ENCODE data around the gene KDM2B. TPM values are rescaled to one million over a fixed set of nuclear protein-coding genes. Genes with fewer than 3 reads are reported as not detected.

Gene KDM2B
- total RNA-seq, 2 donors from 2014 or later = 35.9 to 60.1 TPM

DNA sequence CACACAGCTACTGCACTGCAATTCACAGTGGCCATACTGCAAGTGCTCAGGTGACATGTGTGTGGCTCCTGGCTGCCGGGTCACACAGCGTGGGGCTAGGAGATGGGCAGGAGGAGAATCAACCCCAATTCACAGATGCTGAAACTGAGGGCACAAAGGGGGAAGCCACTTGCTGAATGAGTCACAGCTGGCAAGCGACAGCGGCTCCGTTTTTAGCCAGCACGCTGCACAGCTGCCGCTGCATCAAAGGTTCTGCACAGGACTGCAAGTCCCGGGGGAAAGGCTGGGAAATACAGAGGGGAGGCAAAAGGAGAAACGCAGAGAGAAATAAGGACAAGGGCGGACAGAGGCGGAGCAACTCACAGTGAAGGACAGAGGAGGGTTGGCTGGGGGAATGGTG lies 57.9 kb downstream of the KDM2B start:
- peaks cover 3 to 14% of the 10 kb centered on the region in 2 donors for H3K4me1 Mint-ChIP-seq (ENCODE audit: low read depth in 2 of 2)
- H3K27ac Mint-ChIP-seq = no peak overlapping the region
- ATAC-seq (peak in 1 of 2 donors; percentile 15), DNase-seq (ENCODE audit: low spot score) (no peak)
- H3K27me3 Mint-ChIP-seq = no peaks in the 10 kb centered on the region
- no peak overlapping the region for H3K4me3 Mint-ChIP-seq
- H3K36me3 Mint-ChIP-seq = no peaks in the 10 kb centered on the region
- no peaks in the 10 kb centered on the region for H3K9me3 Mint-ChIP-seq

GRCh38 chr12:121520586-121521086 lies 60.2 kb downstream of the KDM2B start:
- no peak for ATAC-seq
- DNase-seq (ENCODE audit: low spot score) = no peak
- no peaks in the 10 kb centered on the region for H3K36me3 Mint-ChIP-seq

GRCh38 chr12:121520119-121520518 lies 60.7 kb downstream of the KDM2B start:
- Mint-ChIP-seq H3K9me3 (no peaks in the 10 kb centered on the region), H3K4me3 (no peak overlapping the region), H3K36me3 (no peaks in the 10 kb centered on the region), H3K27ac (no peak overlapping the region), H3K27me3 (no peaks in the 10 kb centered on the region), H3K4me1 (ENCODE audit: low read depth in 2 of 2) (peaks cover 8 to 19% of the 10 kb centered on the region in 2 donors)
- ATAC-seq = no peak
- no peak for DNase-seq (ENCODE audit: low spot score)

More at GRCh38 chr12:121520586-121521086, 60.2 kb downstream of the KDM2B start:
- Mint-ChIP-seq H3K27me3 (no peaks in the 10 kb centered on the region), H3K27ac (no peak overlapping the region), H3K9me3 (no peaks in the 10 kb centered on the region), H3K4me3 (no peak overlapping the region), H3K4me1 (ENCODE audit: low read depth in 2 of 2) (peaks cover 5 to 17% of the 10 kb centered on the region in 2 donors)

DNA sequence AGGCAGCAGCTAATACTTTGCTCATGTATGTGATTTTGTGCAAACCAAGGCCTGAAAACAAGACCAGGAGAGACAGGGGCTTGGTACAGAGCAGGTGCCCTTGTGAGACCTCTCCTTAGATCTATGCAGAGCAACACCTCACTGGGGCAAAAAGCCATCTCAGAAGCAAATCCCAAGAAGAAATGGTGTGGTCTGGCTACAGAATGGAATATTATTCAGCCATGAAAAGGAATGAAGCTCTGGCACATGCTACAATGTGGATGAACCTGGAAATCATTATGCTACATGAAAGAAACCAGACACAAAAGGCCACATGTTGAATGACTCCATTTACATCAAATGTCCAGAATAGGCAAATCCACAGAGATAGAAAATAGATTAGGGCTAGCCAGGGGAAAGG lies 61.6 kb downstream of the KDM2B start:
- H3K4me3 Mint-ChIP-seq = no peak overlapping the region
- no peak overlapping the region for H3K27ac Mint-ChIP-seq
- H3K4me1 Mint-ChIP-seq (ENCODE audit: low read depth in 2 of 2) = peaks cover 12 to 22% of the 10 kb centered on the region in 2 donors
- no peaks in the 10 kb centered on the region for H3K27me3 Mint-ChIP-seq
- H3K9me3 Mint-ChIP-seq = no peaks in the 10 kb centered on the region
- DNase-seq (ENCODE audit: low spot score) = no peak
- H3K36me3 Mint-ChIP-seq = no peaks in the 10 kb centered on the region
- ATAC-seq = no peak

- H3K4me1 Mint-ChIP-seq (ENCODE audit: low read depth in 2 of 2) = peaks cover 15 to 26% of the 10 kb centered on the region in 2 donors
- H3K27me3 Mint-ChIP-seq = no peaks in the 10 kb centered on the region
- DNase-seq (ENCODE audit: low spot score) (no peak), ATAC-seq (no peak)
- H3K4me3 Mint-ChIP-seq = no peak overlapping the region
- H3K36me3 Mint-ChIP-seq = no peaks in the 10 kb centered on the region
- no peak overlapping the region for H3K27ac Mint-ChIP-seq
- no peaks in the 10 kb centered on the region for H3K9me3 Mint-ChIP-seq
Measured at GRCh38 chr12:121518656-121519055, 62.2 kb downstream of the KDM2B start.

GRCh38 chr12:121516437-121517011 lies 64.3 kb downstream of the KDM2B start:
- no peak for DNase-seq (ENCODE audit: low spot score)
- Mint-ChIP-seq H3K4me3 (no peak overlapping the region), H3K27ac (no peak overlapping the region), H3K27me3 (no peaks in the 10 kb centered on the region), H3K4me1 (ENCODE audit: low read depth in 2 of 2) (peaks cover 17 to 18% of the 10 kb centered on the region in 2 donors), H3K36me3 (no peaks in the 10 kb centered on the region), H3K9me3 (no peaks in the 10 kb centered on the region)
- no peak for ATAC-seq

- Mint-ChIP-seq H3K4me1 (ENCODE audit: low read depth in 2 of 2) (peaks cover 17 to 18% of the 10 kb centered on the region in 2 donors), H3K9me3 (no peaks in the 10 kb centered on the region), H3K27me3 (no peaks in the 10 kb centered on the region), H3K27ac (peak overlapping the region; percentile 63 to 85), H3K36me3 (no peaks in the 10 kb centered on the region), H3K4me3 (no peak overlapping the region)
- ATAC-seq (no peak), DNase-seq (ENCODE audit: low spot score) (no peak)
Measured at GRCh38 chr12:121515615-121516014, 65.2 kb downstream of the KDM2B start.

GRCh38 chr12:121514184-121514742 lies 66.6 kb downstream of the KDM2B start:
- no peaks in the 10 kb centered on the region for H3K9me3 Mint-ChIP-seq
- peak; percentile 25 to 54 for ATAC-seq
- H3K4me3 Mint-ChIP-seq = no peak overlapping the region
- H3K36me3 Mint-ChIP-seq = no peaks in the 10 kb centered on the region
- DNase-seq (ENCODE audit: low spot score) = no peak
- H3K27ac Mint-ChIP-seq = peak overlapping the region; percentile 63 to 82
- H3K27me3 Mint-ChIP-seq = no peaks in the 10 kb centered on the region
- peaks cover 13 to 15% of the 10 kb centered on the region in 2 donors for H3K4me1 Mint-ChIP-seq (ENCODE audit: low read depth in 2 of 2)

DNA sequence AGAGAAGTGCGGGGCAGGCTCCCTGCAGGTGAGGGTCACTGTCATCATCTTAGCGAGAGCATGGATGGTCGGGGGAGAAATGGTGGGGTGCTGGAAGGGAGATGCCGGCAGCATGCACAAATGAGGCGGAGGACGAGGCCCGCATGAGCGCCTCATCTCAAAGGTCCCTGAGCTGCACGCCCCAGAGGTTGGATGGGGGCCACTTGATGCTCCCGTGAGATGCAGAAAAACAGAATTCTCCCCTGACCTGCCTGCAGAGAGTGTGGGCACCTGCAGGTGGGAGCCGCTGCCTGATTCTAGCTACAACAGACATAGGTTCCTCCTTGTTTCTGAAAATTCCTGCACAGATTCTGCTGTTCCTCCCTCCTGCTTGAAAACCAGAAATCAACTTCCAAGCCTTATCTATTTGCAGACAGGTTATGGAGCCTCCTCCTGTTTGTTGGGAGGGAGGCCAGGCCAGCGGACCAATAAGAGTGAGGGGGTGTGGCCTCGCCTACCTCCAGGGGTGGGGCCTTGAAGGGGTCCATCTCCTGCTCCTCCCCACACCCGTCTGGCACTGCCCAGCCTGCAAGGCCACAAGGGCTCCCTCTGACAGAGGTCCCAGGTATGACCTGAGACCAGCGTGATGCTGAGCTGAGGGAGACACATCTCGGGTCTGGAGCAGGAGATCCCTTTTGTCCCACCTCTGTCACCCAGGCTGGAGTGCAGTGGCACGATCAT lies 67.2 kb downstream of the KDM2B start:
- Mint-ChIP-seq H3K9me3 (no peaks in the 10 kb centered on the region), H3K27ac (peak overlapping the region; percentile 63 to 82), H3K36me3 (no peaks in the 10 kb centered on the region), H3K27me3 (no peaks in the 10 kb centered on the region), H3K4me1 (ENCODE audit: low read depth in 2 of 2) (peaks cover 12 to 15% of the 10 kb centered on the region in 2 donors), H3K4me3 (no peak overlapping the region)
- no peak for DNase-seq (ENCODE audit: low spot score)
- ATAC-seq = peak; percentile 51 to 55

DNA sequence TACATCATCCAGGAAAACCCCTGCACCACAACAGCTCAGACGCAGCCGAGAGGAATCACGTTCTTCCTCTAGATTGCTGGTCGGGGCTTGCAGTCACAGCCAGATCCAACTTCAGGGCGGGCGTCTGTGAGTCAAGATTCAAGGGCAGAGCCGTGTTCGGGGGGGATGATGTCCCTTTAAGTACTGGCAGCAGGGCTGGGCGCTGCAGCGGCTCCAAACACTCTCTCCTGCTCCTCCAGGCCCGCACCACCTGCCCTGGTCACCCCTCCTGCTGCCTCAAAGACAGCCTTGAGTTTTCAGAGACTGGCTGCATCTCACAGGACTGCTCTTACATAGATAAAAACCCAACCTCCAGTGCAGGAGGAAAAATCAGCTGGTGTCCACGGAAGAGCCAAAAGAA lies 68.3 kb downstream of the KDM2B start:
- H3K9me3 Mint-ChIP-seq = no peaks in the 10 kb centered on the region
- H3K4me3 Mint-ChIP-seq = no peak overlapping the region
- H3K27ac Mint-ChIP-seq = peak overlapping the region in 1 of 2 donors; percentile 61
- ATAC-seq (no peak), DNase-seq (ENCODE audit: low spot score) (no peak)
- no peaks in the 10 kb centered on the region for H3K36me3 Mint-ChIP-seq
- no peaks in the 10 kb centered on the region for H3K27me3 Mint-ChIP-seq
- H3K4me1 Mint-ChIP-seq (ENCODE audit: low read depth in 2 of 2) = peaks cover 12 to 15% of the 10 kb centered on the region in 2 donors

DNA sequence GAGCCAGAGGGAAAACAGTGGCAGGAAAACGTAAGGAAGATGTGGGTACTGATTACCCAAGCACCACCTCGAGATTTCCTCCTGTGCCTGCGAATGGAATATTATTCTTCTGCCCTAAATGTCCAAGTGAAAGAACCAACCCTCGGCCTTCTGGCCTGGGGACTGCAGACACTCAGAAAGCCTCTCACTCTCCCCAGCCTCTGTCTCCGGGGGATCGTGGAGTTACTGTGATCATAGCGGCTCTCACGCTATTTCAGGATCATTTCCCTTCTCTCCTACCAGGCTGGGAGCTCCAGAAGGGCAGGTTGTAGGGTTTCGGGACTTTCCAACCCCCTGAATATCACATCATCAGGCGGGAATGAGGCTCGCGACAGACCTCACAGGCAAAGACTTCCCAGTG lies 68.9 kb downstream of the KDM2B start:
- Mint-ChIP-seq H3K27ac (no peak overlapping the region), H3K9me3 (no peaks in the 10 kb centered on the region), H3K27me3 (no peaks in the 10 kb centered on the region), H3K4me1 (ENCODE audit: low read depth in 2 of 2) (peaks cover 12 to 15% of the 10 kb centered on the region in 2 donors), H3K4me3 (no peak overlapping the region), H3K36me3 (no peaks in the 10 kb centered on the region)
- ATAC-seq = no peak
- no peak for DNase-seq (ENCODE audit: low spot score)

DNA sequence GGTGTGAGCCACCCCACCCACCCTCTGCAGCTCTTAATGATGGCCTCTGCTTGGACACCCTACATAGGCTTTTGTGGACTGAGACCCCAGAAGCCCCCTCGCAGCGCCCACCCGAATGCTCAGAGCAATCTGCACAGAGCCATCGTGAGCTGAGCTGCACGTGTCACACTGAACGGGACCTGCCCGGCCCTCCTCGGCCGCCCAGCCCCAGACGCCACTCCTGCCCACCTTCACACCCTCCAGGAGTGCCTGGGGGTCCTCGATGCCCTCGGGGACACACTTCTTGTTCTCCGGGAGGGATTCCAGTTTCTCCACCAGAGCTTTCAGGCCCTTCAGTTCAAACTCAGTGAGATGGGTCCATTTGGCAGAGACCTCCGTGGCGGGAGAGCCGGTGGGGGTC lies 71.5 kb downstream of the KDM2B start:
- Mint-ChIP-seq H3K4me3 (no peak overlapping the region), H3K27me3 (no peaks in the 10 kb centered on the region), H3K9me3 (no peaks in the 10 kb centered on the region), H3K36me3 (no peaks in the 10 kb centered on the region), H3K4me1 (ENCODE audit: low read depth in 2 of 2) (peaks cover 6 to 8% of the 10 kb centered on the region in 2 donors), H3K27ac (no peak overlapping the region)
- DNase-seq (ENCODE audit: low spot score) (no peak), ATAC-seq (no peak)

DNA sequence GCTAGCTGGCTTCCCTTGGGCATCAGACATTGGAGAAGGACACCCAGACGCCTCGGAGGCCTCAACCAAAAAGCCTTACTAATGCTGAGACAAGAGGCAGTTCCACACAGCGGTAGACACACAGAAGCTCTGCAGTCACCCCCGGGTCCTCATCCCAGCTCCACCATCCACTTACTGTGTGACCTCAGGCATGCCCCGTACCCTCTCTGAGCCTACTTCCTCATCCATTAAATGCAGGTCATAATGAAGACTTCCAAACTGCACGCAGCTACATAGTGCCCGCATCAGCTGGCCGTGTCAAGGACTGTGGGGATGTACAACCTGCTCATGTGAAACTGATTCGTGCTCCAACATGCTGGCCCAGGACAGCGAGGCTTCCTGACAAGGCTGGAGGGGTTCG lies 72.3 kb downstream of the KDM2B start:
- H3K27me3 Mint-ChIP-seq = no peaks in the 10 kb centered on the region
- ATAC-seq (no peak), DNase-seq (ENCODE audit: low spot score) (no peak)
- no peaks in the 10 kb centered on the region for H3K36me3 Mint-ChIP-seq
- H3K9me3 Mint-ChIP-seq = no peaks in the 10 kb centered on the region
- H3K4me1 Mint-ChIP-seq (ENCODE audit: low read depth in 2 of 2) = peaks cover 0 to 3% of the 10 kb centered on the region in 2 donors
- no peak overlapping the region for H3K4me3 Mint-ChIP-seq
- H3K27ac Mint-ChIP-seq = no peak overlapping the region

GRCh38 chr12:121507984-121508383 lies 72.8 kb downstream of the KDM2B start:
- no peaks in the 10 kb centered on the region for H3K36me3 Mint-ChIP-seq
- no peaks in the 10 kb centered on the region for H3K27me3 Mint-ChIP-seq
- DNase-seq (ENCODE audit: low spot score) = no peak
- no peaks in the 10 kb centered on the region for H3K9me3 Mint-ChIP-seq
- no peak overlapping the region for H3K27ac Mint-ChIP-seq
- no peak overlapping the region for H3K4me3 Mint-ChIP-seq
- ATAC-seq = no peak
- no peaks in the 10 kb centered on the region for H3K4me1 Mint-ChIP-seq (ENCODE audit: low read depth in 2 of 2)
